Measurements from ENCODE around the gene STXBP5L. TPM values are rescaled to one million over a fixed set of nuclear protein-coding genes. Genes with fewer than 3 reads are reported as not detected.
"Not testable (repeated sequence)": the region's sequence is repeated elsewhere in the genome, so short reads cannot be mapped to it uniquely, and the experiment has no call there.

STXBP5L gene
- 0.02 TPM in 1 of 2 replicates, not detected in the other for total RNA-seq (2014; rRNA removed; shearing (Covaris generic))
- polyA plus RNA-seq (2014; cell fraction: nucleus; rRNA removed): 0.20 TPM in 1 of 2 replicates, not detected in the other

GRCh38 chr3:120908030-120908794 is at the start of gene STXBP5L:
STXBP5L (plus strand) TSS chr3:120908205; CDS start chr3:120909579, 1,374 bp downstream.
- DNase-seq (ENCODE audit: extremely low read depth, low read depth): peak; percentile 63

DNA sequence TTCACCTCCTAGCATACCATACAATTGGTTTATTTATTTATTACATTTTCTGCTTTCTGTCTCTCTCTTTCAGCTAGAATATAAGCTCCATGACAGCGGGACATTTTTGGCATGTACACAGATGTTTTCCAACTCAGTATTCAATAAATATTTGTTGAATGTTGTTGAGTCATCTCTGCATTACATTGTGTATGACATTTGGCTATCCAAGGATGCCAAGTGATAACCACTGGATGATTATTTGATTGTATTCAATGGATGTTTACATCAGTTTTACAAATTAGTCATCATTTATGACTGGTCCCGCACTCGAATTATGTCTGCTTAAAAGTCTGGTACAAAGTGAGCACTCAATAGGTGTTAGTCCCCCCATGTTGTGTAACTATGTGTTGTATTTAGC is 49.5 kb upstream of the STXBP5L start:
- DNase-seq (ENCODE audit: extremely low read depth, low read depth): no peak

- no peak for DNase-seq (ENCODE audit: extremely low read depth, low read depth)
These were observed 43.5 kb upstream of the STXBP5L start for GRCh38 chr3:120864541-120864940.

GRCh38 chr3:120875507-120875906 is 32.5 kb upstream of the STXBP5L start:
- DNase-seq (ENCODE audit: extremely low read depth, low read depth): no peak

GRCh38 chr3:120875989-120876388 is 32.0 kb upstream of the STXBP5L start:
- no peak for DNase-seq (ENCODE audit: extremely low read depth, low read depth)

- no peak for DNase-seq (ENCODE audit: extremely low read depth, low read depth)
These were observed 28.6 kb upstream of the STXBP5L start for GRCh38 chr3:120879411-120879810.

- no peak for DNase-seq (ENCODE audit: extremely low read depth, low read depth)
These were observed 15.1 kb upstream of the STXBP5L start for GRCh38 chr3:120892921-120893320.

GRCh38 chr3:120894316-120895057 is 13.5 kb upstream of the STXBP5L start:
- DNase-seq (ENCODE audit: extremely low read depth, low read depth): no peak

DNA sequence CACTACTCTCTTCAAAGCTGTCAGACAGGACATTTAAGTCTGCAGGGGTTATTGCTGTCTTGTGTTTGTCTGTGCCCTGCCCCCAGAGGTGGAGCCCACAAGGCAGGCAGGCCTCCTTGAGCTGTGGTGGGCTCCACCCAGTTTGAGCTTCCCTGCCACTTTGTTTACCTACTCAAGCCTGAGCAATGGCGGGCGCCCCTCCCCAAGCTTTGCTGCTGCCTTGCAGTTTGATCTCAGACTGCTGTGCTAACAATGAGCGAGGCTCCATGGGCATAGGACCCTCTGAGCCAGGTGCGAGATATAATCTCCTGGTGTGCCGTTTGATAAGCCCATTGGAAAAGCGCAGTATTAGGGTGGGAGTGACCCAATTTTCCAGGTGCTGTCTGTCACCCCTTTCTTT is 6.3 kb upstream of the STXBP5L start:
- DNase-seq (ENCODE audit: extremely low read depth, low read depth): not testable (repeated sequence)

GRCh38 chr3:120903221-120903620 is 4.8 kb upstream of the STXBP5L start:
- DNase-seq (ENCODE audit: extremely low read depth, low read depth): no peak

DNA sequence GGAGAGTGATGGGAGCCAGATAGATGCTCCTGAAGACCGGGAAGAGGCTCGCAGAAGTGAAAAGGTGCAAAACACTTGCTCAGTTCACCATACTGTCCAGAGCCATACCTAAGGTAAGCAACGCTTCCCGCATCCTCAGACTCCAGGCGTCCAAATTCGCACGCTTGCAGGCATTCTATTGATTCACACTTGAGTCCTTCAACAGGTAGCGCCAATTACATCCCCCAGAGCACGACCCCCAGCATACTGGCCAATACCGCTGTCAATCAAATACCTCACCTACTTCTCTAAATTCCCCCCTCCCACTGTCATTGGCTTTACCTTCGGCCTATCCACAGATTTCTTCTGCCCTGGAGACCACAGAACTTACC is 361 bp upstream of the STXBP5L start:
- DNase-seq (ENCODE audit: extremely low read depth, low read depth): no peak

- no peak for DNase-seq (ENCODE audit: extremely low read depth, low read depth)
These were observed 993 bp downstream of the STXBP5L start for GRCh38 chr3:120908795-120909601.

DNA sequence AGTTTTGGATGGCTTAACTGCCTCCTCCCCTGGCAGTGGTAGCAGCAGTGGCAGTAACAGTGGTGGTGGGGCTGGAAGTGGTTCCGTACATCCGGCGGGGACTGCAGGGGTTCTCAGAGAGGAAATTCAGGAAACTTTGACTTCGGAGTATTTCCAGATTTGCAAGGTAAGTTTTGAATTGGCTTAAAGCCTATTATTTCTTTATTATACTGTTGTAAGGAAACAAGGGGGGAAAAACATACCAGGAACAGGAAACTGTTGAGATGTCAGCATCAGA is 1.5 kb downstream of the STXBP5L start:
- DNase-seq (ENCODE audit: extremely low read depth, low read depth): no peak

DNA sequence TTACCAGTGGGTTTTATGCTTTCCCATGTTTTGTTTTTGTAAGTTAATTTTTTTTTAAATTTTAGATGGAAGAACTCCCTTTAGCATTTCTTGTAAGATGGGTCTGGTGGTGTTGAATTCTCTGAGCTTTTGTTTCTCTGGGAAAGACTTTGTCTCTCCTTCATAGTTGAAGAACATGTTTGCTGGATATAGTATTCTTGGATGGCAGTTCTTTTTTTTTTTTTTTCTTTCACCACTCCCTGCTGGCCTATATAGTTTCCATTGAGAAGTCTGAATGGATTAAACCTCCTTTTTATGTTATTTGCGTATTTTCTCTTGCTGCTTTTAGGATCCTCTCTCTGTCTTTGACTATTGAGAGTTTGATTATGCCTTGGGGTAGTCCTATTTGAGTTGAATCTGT is 18.1 kb downstream of the STXBP5L start:
- DNase-seq (ENCODE audit: extremely low read depth, low read depth): no peak

DNA sequence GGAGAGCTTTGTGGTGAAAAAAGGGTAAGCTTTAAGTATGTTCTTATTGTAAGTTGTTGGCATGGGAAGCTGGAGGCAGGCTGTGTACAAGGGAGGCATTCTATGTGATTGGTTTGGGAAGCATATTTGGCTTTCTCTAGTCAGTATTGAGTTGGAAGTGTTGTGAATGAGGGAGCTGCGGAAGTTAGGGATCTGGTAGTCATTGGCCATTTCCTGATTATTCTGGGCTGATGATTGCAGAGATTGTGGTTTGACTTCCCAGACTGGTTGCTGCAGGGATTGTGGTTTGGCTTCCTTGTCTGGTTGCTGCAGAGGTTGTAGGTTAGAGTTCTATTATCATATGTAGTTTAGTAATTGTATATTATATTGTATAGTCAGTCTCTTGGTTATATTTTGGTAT is 21.0 kb downstream of the STXBP5L start:
- DNase-seq (ENCODE audit: extremely low read depth, low read depth): no peak

GRCh38 chr3:120931593-120931992 is 23.6 kb downstream of the STXBP5L start:
- DNase-seq (ENCODE audit: extremely low read depth, low read depth): no peak

DNA sequence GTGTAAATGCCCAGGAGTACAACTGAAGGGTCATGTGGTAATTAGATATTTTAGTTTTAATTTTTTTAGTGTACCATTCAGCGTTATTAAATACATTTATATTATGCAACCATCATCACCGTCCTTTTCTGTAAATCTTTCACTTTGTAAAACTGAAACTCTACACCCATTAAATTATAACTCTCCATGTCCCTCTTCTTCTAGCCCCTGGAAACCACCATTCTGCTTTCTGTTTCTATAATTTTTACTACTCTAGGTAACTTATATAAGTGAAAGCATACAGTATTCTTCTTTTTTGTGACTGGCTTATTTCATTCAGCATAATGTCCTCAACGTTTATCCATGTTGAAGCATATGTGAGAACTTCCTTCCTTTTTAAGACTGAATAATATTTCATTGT is 48.1 kb downstream of the STXBP5L start:
- DNase-seq (ENCODE audit: extremely low read depth, low read depth): no peak

- no peak for DNase-seq (ENCODE audit: extremely low read depth, low read depth)
These were observed 74.8 kb downstream of the STXBP5L start for GRCh38 chr3:120982608-120983320.

- no peak for DNase-seq (ENCODE audit: extremely low read depth, low read depth)
These were observed 75.3 kb downstream of the STXBP5L start for GRCh38 chr3:120983321-120983665.

DNA sequence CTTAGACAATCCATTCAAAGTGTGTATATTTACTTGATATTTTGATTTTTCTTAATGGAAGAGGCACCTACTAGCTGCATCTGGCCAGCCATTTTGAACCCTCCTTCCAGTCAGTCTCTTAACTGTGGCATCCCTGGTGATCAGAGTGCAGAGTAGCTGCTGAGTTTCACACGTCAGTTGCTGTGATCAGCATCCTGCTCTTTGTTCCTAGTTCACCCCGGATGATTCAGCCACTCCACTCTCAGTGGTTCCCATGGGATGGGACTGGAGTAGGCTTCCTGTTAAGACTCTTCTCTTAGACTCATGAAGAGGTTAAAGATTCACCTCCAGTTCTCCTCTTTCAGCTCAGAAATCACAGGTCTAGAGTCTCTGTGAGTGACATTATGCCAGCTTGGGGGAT is 75.8 kb downstream of the STXBP5L start:
- no peak for DNase-seq (ENCODE audit: extremely low read depth, low read depth)

DNA sequence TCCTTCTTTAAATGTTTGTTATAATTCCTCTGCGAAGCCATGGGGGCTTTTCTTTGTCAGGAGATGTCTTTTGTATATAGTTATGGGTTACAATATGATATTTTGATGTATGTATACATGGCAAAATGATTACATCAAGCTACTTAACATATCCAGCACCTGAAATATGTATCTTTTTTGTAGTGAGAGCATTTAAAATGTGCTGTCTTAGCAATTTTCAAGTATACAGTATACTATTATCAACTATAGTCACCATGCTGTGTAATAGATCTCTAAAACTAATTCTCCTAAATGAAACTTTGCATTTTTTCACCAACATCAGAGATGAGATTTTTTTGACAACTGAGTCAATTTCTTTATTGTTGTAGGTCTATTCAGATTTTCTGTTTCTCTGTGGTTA is 77.2 kb downstream of the STXBP5L start:
- DNase-seq (ENCODE audit: extremely low read depth, low read depth): no peak
